Skeletal muscle tissue (tissue), 4 donors: ENCODE data around the gene NTRK3. TPM values are rescaled to one million over a fixed set of nuclear protein-coding genes. Genes with fewer than 3 reads are reported as not detected.

Source experiments
- H3K27ac ChIP-seq: one replicate; pipeline ENCODE4 v1.7.0; 2013; ENCODE audit warnings: mild to moderate bottlenecking, low read depth, low read length, inconsistent platforms
- H3K27me3 ChIP-seq, 3 donors: one replicate each; pipeline ENCODE4 v1.7.0; 2013; ENCODE audit warnings: low read length in 3 of 3; ENCODE audit not compliant: control insufficient read depth in 3 of 3, insufficient read depth in 3 of 3
- H3K36me3 ChIP-seq, 3 donors: one replicate each; pipeline ENCODE4 v1.7.0; 2013; ENCODE audit warnings: low read length in 3 of 3; ENCODE audit not compliant: control insufficient read depth in 3 of 3, insufficient read depth in 3 of 3
- H3K4me1 ChIP-seq, 3 donors: one replicate each; pipeline ENCODE4 v1.7.0; 2013; ENCODE audit warnings: low read length in 3 of 3, mild to moderate bottlenecking in 3 of 3; ENCODE audit not compliant: control insufficient read depth in 3 of 3, insufficient read depth in 3 of 3
- H3K4me3 ChIP-seq, 3 donors: one replicate each; pipeline ENCODE4 v1.7.0; 2013; ENCODE audit warnings: low read length in 3 of 3
- H3K9ac ChIP-seq, 3 donors: one replicate each; pipeline ENCODE4 v1.7.0; 2013; ENCODE audit warnings: low read length in 3 of 3, mild to moderate bottlenecking in 3 of 3, moderate library complexity in 2 of 3, low read depth in 1 of 3
- H3K9me3 ChIP-seq, 3 donors: one replicate each; pipeline ENCODE4 v1.7.0; 2013; ENCODE audit warnings: low read length in 3 of 3; ENCODE audit not compliant: control insufficient read depth in 3 of 3
- total RNA-seq: library from RNA; depleted of rRNA; stranded (reverse); fragments of >200 nt; gene quantifications from one replicate; pipeline ENCODE4 v1.2.3, GENCODE V29; 2014
- donor health status: Osteomylitis.

NTRK3 gene
- total RNA-seq, 1 donor from 2014 or later, result 6.8 TPM

- Histone ChIP-seq H3K9ac (no peak overlapping the region), H3K36me3 (no peaks in the 10 kb centered on the region), H3K4me1 (peaks cover 2 to 5% (median 5%) of the 10 kb centered on the region in 3 donors), H3K27ac (no peak overlapping the region), H3K27me3 (peaks cover 0 to 2% (median 0%) of the 10 kb centered on the region in 3 donors), H3K9me3 (no peaks in the 10 kb centered on the region), H3K4me3 (no peak overlapping the region)
Measured at GRCh38 chr15:88011533-88011932, 245.0 kb downstream of the NTRK3 start.

GRCh38 chr15:88006146-88006545, 250.4 kb downstream of the NTRK3 start:
- Histone ChIP-seq H3K9ac (no peak overlapping the region), H3K36me3 (no peaks in the 10 kb centered on the region), H3K27ac (no peak overlapping the region), H3K27me3 (no peaks in the 10 kb centered on the region), H3K4me1 (peaks cover 10 to 16% (median 13%) of the 10 kb centered on the region in 3 donors), H3K4me3 (no peak overlapping the region), H3K9me3 (no peaks in the 10 kb centered on the region)

- no peaks in the 10 kb centered on the region for H3K27me3 ChIP-seq
- peaks cover 10 to 16% (median 13%) of the 10 kb centered on the region in 3 donors for H3K4me1 ChIP-seq
- peaks cover 0 to 3% (median 0%) of the 10 kb centered on the region in 3 donors for H3K9me3 ChIP-seq
- H3K27ac ChIP-seq, result no peak overlapping the region
- no peak overlapping the region for H3K9ac ChIP-seq
- H3K4me3 ChIP-seq, result no peak overlapping the region
- H3K36me3 ChIP-seq, result no peaks in the 10 kb centered on the region
Measured at GRCh38 chr15:88004399-88004798, 252.1 kb downstream of the NTRK3 start.

- Histone ChIP-seq H3K4me3 (no peak overlapping the region), H3K36me3 (no peaks in the 10 kb centered on the region), H3K27ac (no peak overlapping the region), H3K27me3 (no peaks in the 10 kb centered on the region), H3K9ac (no peak overlapping the region), H3K9me3 (peaks cover 0 to 3% (median 0%) of the 10 kb centered on the region in 3 donors), H3K4me1 (peaks cover 10 to 16% (median 13%) of the 10 kb centered on the region in 3 donors)
Measured at GRCh38 chr15:88003541-88004327, 252.8 kb downstream of the NTRK3 start.

GRCh38 chr15:88002706-88003105, 253.8 kb downstream of the NTRK3 start:
- no peaks in the 10 kb centered on the region for H3K27me3 ChIP-seq
- peaks cover 10 to 16% (median 13%) of the 10 kb centered on the region in 3 donors for H3K4me1 ChIP-seq
- H3K4me3 ChIP-seq, result no peak overlapping the region
- H3K9ac ChIP-seq, result no peak overlapping the region
- H3K27ac ChIP-seq, result no peak overlapping the region
- H3K9me3 ChIP-seq, result peaks cover 0 to 3% (median 0%) of the 10 kb centered on the region in 3 donors
- H3K36me3 ChIP-seq, result no peaks in the 10 kb centered on the region

- Histone ChIP-seq H3K9me3 (peaks cover 0 to 3% (median 0%) of the 10 kb centered on the region in 3 donors), H3K36me3 (no peaks in the 10 kb centered on the region), H3K27me3 (no peaks in the 10 kb centered on the region), H3K9ac (no peak overlapping the region), H3K4me3 (no peak overlapping the region), H3K4me1 (no peaks in the 10 kb centered on the region), H3K27ac (no peak overlapping the region)
Measured at GRCh38 chr15:87998630-87999029, 257.9 kb downstream of the NTRK3 start.

GRCh38 chr15:87986776-87987175, 269.8 kb downstream of the NTRK3 start:
- H3K9me3 ChIP-seq, result no peaks in the 10 kb centered on the region
- no peak overlapping the region for H3K9ac ChIP-seq
- no peaks in the 10 kb centered on the region for H3K27me3 ChIP-seq
- no peak overlapping the region for H3K4me3 ChIP-seq
- peaks cover 0 to 9% (median 0%) of the 10 kb centered on the region in 3 donors for H3K4me1 ChIP-seq
- H3K27ac ChIP-seq, result no peak overlapping the region
- no peaks in the 10 kb centered on the region for H3K36me3 ChIP-seq

- Histone ChIP-seq H3K36me3 (no peaks in the 10 kb centered on the region), H3K27ac (no peak overlapping the region), H3K4me1 (peaks cover 0 to 10% (median 3%) of the 10 kb centered on the region in 3 donors), H3K9me3 (no peaks in the 10 kb centered on the region), H3K4me3 (no peak overlapping the region), H3K9ac (no peak overlapping the region), H3K27me3 (no peaks in the 10 kb centered on the region)
Measured at GRCh38 chr15:87985451-87985850, 271.1 kb downstream of the NTRK3 start.

- Histone ChIP-seq H3K9ac (no peak overlapping the region), H3K36me3 (no peaks in the 10 kb centered on the region), H3K27ac (no peak overlapping the region), H3K4me3 (no peak overlapping the region), H3K27me3 (no peaks in the 10 kb centered on the region), H3K9me3 (no peaks in the 10 kb centered on the region), H3K4me1 (peaks cover 0 to 10% (median 3%) of the 10 kb centered on the region in 3 donors)
Measured at GRCh38 chr15:87981969-87982368, 274.6 kb downstream of the NTRK3 start.

GRCh38 chr15:87977907-87978306, 278.6 kb downstream of the NTRK3 start:
- H3K4me1 ChIP-seq, result peaks cover 0 to 10% (median 3%) of the 10 kb centered on the region in 3 donors
- no peaks in the 10 kb centered on the region for H3K27me3 ChIP-seq
- H3K36me3 ChIP-seq, result no peaks in the 10 kb centered on the region
- H3K9me3 ChIP-seq, result no peaks in the 10 kb centered on the region
- no peak overlapping the region for H3K9ac ChIP-seq
- H3K4me3 ChIP-seq, result no peak overlapping the region
- H3K27ac ChIP-seq, result no peak overlapping the region
